Thyroid gland (tissue), 4 donors: ENCODE data around the gene PRR12. TPM values are rescaled to one million over a fixed set of nuclear protein-coding genes. Genes with fewer than 3 reads are reported as not detected.

Experiments
- DNase-seq, 2 donors: peaks; one replicate each; pipeline ENCODE4 v3.0.0-alpha.2; 2019
- H3K27ac ChIP-seq, 3 donors: fragments of 200-600 bp; sonication (generic); 1 replicate in 2 of 3; 2 replicates in 1 of 3; pipeline ENCODE4 v1.5.1; 2016 to 2019; ENCODE audit warnings: mild to moderate bottlenecking in 1 of 3, moderate library complexity in 1 of 3
- H3K27me3 ChIP-seq: fragments of 200-600 bp; sonication (generic); one replicate; pipeline ENCODE4 v1.5.1; 2019
- H3K36me3 ChIP-seq, 2 donors: fragments of 200-600 bp; sonication (generic); one replicate each; pipeline ENCODE4 v1.5.1; 2016 to 2019
- H3K4me1 ChIP-seq, 2 donors: fragments of 200-600 bp; sonication (generic); one replicate each; pipeline ENCODE4 v1.5.1; 2017 to 2019
- H3K4me3 ChIP-seq, 3 donors: fragments of 200-600 bp; sonication (generic); replicated peaks in 1 of 3; 1 replicate in 2 of 3; 2 replicates in 1 of 3; pipeline ENCODE4 v1.5.1; 2016; ENCODE audit warnings: mild to moderate bottlenecking in 1 of 3
- H3K9me3 ChIP-seq: fragments of 200-600 bp; sonication (generic); one replicate; pipeline ENCODE4 v1.5.1; 2017
- POLR2A ChIP-seq, 2 donors: fragments of 450-650 bp; IDR thresholded peaks; one replicate each; pipeline ENCODE4 v1.6.1; 2017; ENCODE audit warnings: antibody characterized with exemption in 2 of 2, mild to moderate bottlenecking in 2 of 2, moderate library complexity in 1 of 2
- WGBS, 2 donors: methylation state at CpG; one replicate each; pipeline ENCODE4 v1.1.5; 2017; 5-methylcytosine and 5-hydroxymethylcytosine counted together
- intact Hi-C: fragments of 100-400 bp; cut with DNase I; formaldehyde crosslinking; loops from one replicate; pipeline ENCODE4 v1.15.1; 2023
- total RNA-seq, 4 donors: library from RNA; depleted of rRNA; stranded (reverse); fragments of >200 nt; gene quantifications; one replicate each; pipeline ENCODE4 v1.2.3, GENCODE V29; 2016
- TF ChIP-seq, protein P1 (sequence below), 6 experiments: fragments of 200-600 bp in 3 of 6; fragments of 450-650 bp in 3 of 6; sonication (generic) in 3 of 6; IDR thresholded peaks; one replicate each; pipeline ENCODE4 v1.5.1; 2016 to 2019; ENCODE audit warnings: antibody characterized with exemption in 6 of 6, mild to moderate bottlenecking in 2 of 6, inconsistent platforms in 1 of 6, moderate library complexity in 1 of 6

PRR12 gene
- total RNA-seq, 4 donors from 2014 or later = 7.3 to 15.6 (median 12.4) TPM

DNA sequence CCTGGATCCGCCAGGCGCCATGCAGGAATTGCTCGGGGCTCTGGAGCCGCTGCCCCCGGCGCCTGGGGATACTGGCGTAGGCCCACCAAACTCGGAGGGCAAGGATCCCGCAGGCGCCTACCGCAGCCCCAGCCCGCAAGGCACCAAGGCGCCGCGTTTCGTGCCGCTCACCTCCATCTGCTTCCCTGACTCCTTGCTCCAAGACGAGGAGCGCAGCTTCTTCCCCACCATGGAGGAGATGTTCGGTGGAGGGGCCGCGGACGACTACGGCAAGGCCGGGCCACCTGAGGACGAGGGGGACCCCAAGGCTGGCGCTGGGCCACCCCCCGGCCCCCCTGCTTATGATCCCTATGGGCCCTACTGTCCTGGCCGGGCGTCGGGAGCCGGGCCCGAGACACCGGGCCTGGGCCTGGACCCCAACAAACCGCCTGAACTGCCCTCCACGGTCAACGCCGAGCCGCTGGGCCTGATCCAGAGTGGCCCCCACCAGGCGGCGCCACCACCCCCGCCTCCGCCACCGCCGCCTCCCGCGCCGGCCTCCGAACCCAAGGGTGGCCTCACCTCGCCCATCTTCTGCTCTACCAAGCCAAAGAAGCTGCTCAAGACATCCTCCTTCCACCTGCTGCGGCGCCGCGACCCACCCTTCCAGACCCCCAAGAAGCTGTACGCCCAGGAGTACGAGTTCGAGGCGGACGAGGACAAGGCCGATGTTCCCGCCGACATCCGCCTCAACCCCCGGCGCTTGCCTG is 6.1 kb downstream of the PRR12 start:
- H3K27ac ChIP-seq = no peak overlapping the region
- intact Hi-C loops = loop anchor here (5.0 kb wide), 1 partner anchor 40 kb away; no protein-coding TSS in a partner anchor
- 96 to 99% methylated on average over 30 to 52 of the region's 65 CpGs for whole genome bisulfite sequencing, 2 donors
- H3K9me3 ChIP-seq = no peaks in the 10 kb centered on the region
- peaks cover 43 to 67% of the 10 kb centered on the region in 2 donors for H3K36me3 ChIP-seq
- H3K27me3 ChIP-seq = no peaks in the 10 kb centered on the region
- no peak overlapping the region for H3K4me3 ChIP-seq
- DNase-seq = no peak
- H3K4me1 ChIP-seq = peaks cover 11 to 14% of the 10 kb centered on the region in 2 donors
- TF ChIP-seq, protein P1, sequence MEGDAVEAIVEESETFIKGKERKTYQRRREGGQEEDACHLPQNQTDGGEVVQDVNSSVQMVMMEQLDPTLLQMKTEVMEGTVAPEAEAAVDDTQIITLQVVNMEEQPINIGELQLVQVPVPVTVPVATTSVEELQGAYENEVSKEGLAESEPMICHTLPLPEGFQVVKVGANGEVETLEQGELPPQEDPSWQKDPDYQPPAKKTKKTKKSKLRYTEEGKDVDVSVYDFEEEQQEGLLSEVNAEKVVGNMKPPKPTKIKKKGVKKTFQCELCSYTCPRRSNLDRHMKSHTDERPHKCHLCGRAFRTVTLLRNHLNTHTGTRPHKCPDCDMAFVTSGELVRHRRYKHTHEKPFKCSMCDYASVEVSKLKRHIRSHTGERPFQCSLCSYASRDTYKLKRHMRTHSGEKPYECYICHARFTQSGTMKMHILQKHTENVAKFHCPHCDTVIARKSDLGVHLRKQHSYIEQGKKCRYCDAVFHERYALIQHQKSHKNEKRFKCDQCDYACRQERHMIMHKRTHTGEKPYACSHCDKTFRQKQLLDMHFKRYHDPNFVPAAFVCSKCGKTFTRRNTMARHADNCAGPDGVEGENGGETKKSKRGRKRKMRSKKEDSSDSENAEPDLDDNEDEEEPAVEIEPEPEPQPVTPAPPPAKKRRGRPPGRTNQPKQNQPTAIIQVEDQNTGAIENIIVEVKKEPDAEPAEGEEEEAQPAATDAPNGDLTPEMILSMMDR (IDR thresholded peaks at IDR 0.05) = no peak
- TF ChIP-seq POLR2A (IDR thresholded peaks at IDR 0.05) = no peak

GRCh38 chr19:49597703-49597974 is 6.7 kb downstream of the PRR12 start:
- H3K4me1 ChIP-seq = peaks cover 5 to 11% of the 10 kb centered on the region in 2 donors
- peaks cover 48 to 71% of the 10 kb centered on the region in 2 donors for H3K36me3 ChIP-seq
- TF ChIP-seq, protein P1 (IDR thresholded peaks at IDR 0.05) = no peak
- TF ChIP-seq POLR2A (IDR thresholded peaks at IDR 0.05) = no peak
- H3K27me3 ChIP-seq = no peaks in the 10 kb centered on the region
- no peaks in the 10 kb centered on the region for H3K9me3 ChIP-seq
- no peak overlapping the region for H3K27ac ChIP-seq
- 92 to 97% methylated on average over 23 to 27 of the region's 29 CpGs for WGBS, 2 donors
- H3K4me3 ChIP-seq = no peak overlapping the region
- DNase-seq = no peak
- intact Hi-C loops = loop anchor here (5.0 kb wide), 1 partner anchor 40 kb away; no protein-coding TSS in a partner anchor

- intact Hi-C loops = loop anchor here (5.0 kb wide), 1 partner anchor 38 kb away; no protein-coding TSS in a partner anchor
- Histone ChIP-seq H3K4me1 (no peaks in the 10 kb centered on the region), H3K27ac (no peak overlapping the region), H3K27me3 (no peaks in the 10 kb centered on the region), H3K9me3 (no peaks in the 10 kb centered on the region), H3K36me3 (peaks cover 60 to 83% of the 10 kb centered on the region in 2 donors), H3K4me3 (no peak overlapping the region)
- 91 to 93% methylated on average over 23 to 25 of the region's 26 CpGs for WGBS, 2 donors
- no peak for DNase-seq
- no peak for TF ChIP-seq POLR2A (IDR thresholded peaks at IDR 0.05)
Measured at GRCh38 chr19:49599378-49600295, 8.7 kb downstream of the PRR12 start.

GRCh38 chr19:49601482-49602038 is 10.6 kb downstream of the PRR12 start:
- intact Hi-C loops = no loop called here
- Histone ChIP-seq H3K9me3 (no peaks in the 10 kb centered on the region), H3K4me1 (no peaks in the 10 kb centered on the region), H3K27me3 (no peaks in the 10 kb centered on the region), H3K4me3 (no peak overlapping the region), H3K27ac (no peak overlapping the region), H3K36me3 (peaks cover 51 to 72% of the 10 kb centered on the region in 2 donors)
- DNase-seq = no peak
- WGBS, 2 donors = 95% methylated on average over 25 to 38 of the region's 38 CpGs
- no peak for TF ChIP-seq POLR2A (IDR thresholded peaks at IDR 0.05)
- TF ChIP-seq, protein P1 (IDR thresholded peaks at IDR 0.05) = no peak

- Histone ChIP-seq H3K36me3 (peaks cover 48 to 60% of the 10 kb centered on the region in 2 donors), H3K27me3 (no peaks in the 10 kb centered on the region), H3K27ac (no peak overlapping the region), H3K4me3 (no peak overlapping the region), H3K9me3 (no peaks in the 10 kb centered on the region), H3K4me1 (no peaks in the 10 kb centered on the region)
- no peak for DNase-seq
- TF ChIP-seq, protein P1 (IDR thresholded peaks at IDR 0.05) = no peak
- no peak for TF ChIP-seq POLR2A (IDR thresholded peaks at IDR 0.05)
- intact Hi-C loops = no loop called here
- WGBS, 2 donors = 100% methylated on average over 2 of the region's 2 CpGs
Measured at GRCh38 chr19:49602806-49603205, 11.8 kb downstream of the PRR12 start.
